ENCODE results near the gene SNAP23. TPM values are rescaled to one million over a fixed set of nuclear protein-coding genes. Genes with fewer than 3 reads are reported as not detected.

SNAP23 gene
- 10 to 100 TPM; 50.7 to 63.1 TPM for total RNA-seq

DNA sequence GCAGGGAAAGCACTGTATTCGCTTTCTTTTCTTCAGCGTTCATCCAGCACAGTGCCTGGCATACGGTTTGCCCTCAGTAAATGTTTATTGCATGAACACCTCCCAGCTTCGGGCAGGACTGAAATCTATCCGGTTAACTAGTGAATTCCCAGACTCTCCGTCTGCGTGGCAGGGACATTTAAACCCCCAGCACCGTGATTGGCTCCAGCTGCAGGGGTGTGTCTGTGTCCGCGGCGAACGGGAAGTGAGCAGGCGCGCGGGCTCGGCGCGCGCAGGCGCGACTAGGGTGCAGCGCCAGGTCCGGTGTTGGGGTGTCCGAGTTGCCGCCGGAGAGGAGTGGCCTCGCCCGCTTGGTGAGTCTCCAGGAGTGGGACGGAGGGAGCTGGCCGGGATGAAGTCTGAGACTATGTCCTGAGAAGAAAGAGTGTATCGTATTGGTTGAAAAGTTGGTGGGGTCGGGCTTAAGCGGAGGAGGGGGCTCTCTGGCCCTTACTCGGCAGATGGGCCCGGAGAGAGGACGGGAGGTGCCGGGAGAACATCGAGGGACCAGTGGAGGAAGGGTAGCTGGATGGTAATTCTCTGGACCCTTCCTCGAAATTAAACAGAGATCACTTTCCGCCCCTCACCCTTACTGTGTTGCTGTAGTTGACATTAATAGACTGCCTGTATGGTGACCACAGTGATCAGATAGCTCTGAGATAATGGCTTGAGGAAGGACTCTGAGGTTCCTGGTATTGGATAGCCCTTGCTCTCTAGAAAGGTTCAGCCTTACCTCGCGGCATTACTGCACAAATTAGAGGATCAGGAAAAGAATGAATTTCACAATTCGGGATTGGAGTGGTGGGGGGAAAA lies at the start of gene SNAP23:
SNAP23 (plus strand) TSS at position 274 of the 852 bp plus-strand sequence. CDS start 16,213 bp downstream, outside the sequence.
- ChIA-PET POLR2A (no interaction called here), CTCF (interaction anchor here (0.9 to 1.4 kb wide), 4 partner anchors 10 to 24 kb away, joined by 3 to 6 read pairs (median 4); no protein-coding TSS in a partner anchor)
- Mint-ChIP-seq H3K9me3 (no peaks in the 10 kb centered on the region), H3K36me3 (ENCODE audit: low read depth) (peaks cover 8% of the 10 kb centered on the region), H3K4me3 (peak within 1 kb of the TSS; percentile 99), H3K27ac (peak within 1 kb of the TSS; percentile 93), H3K4me1 (peaks cover 68% of the 10 kb centered on the region), H3K27me3 (no peaks in the 10 kb centered on the region)
- peak; percentile 86 for DNase-seq

DNA sequence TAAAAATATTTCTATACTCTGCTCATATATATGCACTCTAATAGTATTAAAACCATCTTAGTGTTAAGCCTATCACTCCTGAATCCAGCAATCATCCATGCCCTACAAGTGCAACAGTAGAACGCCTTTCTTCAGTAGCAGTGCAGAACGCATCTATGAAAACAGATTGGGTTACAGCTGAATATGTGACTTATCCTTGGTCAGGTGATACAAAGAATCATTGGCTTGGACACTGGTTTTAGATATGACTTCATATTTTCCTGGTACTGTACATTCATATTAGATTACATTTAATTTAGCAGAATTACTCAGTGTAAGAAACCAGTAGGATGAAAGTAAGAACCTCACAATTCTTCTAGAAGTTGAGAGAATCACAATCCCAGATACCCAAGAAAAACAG lies 47.8 kb upstream of the SNAP23 start:
- POLR2A ChIA-PET: no interaction called here
- Mint-ChIP-seq H3K4me3 (no peak overlapping the region), H3K27me3 (no peaks in the 10 kb centered on the region), H3K36me3 (ENCODE audit: low read depth) (peaks cover 30% of the 10 kb centered on the region), H3K27ac (no peak overlapping the region), H3K9me3 (no peaks in the 10 kb centered on the region), H3K4me1 (no peaks in the 10 kb centered on the region)
- no peak for DNase-seq
- CTCF ChIA-PET: no interaction called here

DNA sequence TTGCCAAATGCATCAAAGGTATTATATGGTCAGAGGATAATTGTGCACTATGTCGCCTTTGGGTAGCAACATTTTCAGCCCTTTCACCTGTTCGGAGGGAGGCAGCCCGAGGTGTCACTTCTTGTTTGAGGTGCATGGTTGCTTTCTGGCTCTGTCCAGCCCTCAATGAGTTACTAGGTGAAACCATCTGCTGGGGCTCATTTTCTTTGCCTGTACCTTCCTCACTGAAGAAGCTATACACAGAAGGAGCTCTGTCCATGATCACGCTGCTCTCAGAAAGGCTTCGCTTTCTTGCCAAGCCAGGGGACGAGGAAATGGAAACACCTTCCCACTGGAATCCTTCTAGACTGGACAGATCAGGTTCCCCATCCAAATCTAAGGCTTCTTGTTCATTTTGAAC lies 47.2 kb upstream of the SNAP23 start:
- Mint-ChIP-seq H3K36me3 (ENCODE audit: low read depth) (peaks cover 30% of the 10 kb centered on the region), H3K4me3 (no peak overlapping the region), H3K4me1 (no peaks in the 10 kb centered on the region), H3K27ac (no peak overlapping the region), H3K9me3 (no peaks in the 10 kb centered on the region), H3K27me3 (no peaks in the 10 kb centered on the region)
- ChIA-PET CTCF (no interaction called here), POLR2A (no interaction called here)
- DNase-seq: no peak

DNA sequence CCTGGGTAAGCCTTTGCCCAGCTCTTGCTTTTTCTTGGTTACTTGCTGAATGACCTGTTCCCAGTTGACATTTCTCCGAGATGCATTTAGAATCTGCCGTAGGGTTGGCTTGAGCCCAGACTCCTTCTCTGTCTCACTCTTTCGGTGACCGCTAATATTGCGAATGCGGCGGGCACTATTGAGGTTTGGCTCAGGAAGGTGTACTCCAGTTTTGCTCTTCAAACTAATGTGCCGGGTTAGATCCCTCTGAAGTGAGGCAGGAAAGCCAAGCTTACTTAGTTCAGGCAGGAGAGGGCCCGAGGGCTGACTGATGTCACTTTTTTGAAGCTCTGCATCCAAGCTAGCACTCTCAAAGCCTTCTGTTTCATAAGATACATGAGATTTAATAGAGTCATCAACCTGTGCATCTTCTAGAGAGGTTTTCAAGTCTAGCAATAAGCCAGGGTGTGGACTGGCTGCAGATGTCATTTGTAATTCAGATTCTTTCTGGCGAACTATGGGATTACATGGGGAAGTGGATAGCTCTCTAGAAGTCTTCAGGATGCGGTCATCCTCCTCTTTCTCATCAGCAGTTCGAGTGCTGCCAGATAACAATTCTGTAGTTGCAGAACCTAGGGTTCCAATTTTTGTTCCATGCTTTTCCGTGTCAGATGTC lies 45.5 kb upstream of the SNAP23 start:
- no peaks in the 10 kb centered on the region for H3K9me3 Mint-ChIP-seq
- H3K27me3 Mint-ChIP-seq: no peaks in the 10 kb centered on the region
- CTCF ChIA-PET: interaction anchor here (1.0 kb wide), 1 partner anchor 10 kb away, joined by 3 read pairs; no protein-coding TSS in a partner anchor
- no peak for DNase-seq
- H3K4me3 Mint-ChIP-seq: no peak overlapping the region
- H3K27ac Mint-ChIP-seq: no peak overlapping the region
- no peaks in the 10 kb centered on the region for H3K4me1 Mint-ChIP-seq
- H3K36me3 Mint-ChIP-seq (ENCODE audit: low read depth): peaks cover 30% of the 10 kb centered on the region
- POLR2A ChIA-PET: no interaction called here

DNA sequence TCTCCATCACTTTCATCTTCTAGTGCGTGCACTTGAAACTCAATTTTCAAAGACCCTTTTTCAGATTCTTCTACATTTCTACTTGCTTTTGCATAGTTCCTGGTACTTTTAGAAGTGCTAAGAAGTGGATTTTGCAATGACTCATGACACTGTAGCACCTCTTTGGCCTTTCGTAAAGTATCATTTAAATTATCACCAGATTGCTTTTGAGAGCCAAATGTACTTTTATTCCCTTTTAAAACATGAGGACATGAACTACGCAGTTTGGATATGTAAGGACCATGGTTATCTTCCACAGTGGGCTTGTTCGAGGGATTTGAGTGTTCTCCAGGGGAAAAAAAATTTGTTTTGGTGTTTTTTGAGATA lies 45.0 kb upstream of the SNAP23 start:
- CTCF ChIA-PET: no interaction called here
- Mint-ChIP-seq H3K27me3 (no peaks in the 10 kb centered on the region), H3K9me3 (no peaks in the 10 kb centered on the region), H3K4me1 (no peaks in the 10 kb centered on the region), H3K36me3 (ENCODE audit: low read depth) (peaks cover 26% of the 10 kb centered on the region), H3K27ac (no peak overlapping the region), H3K4me3 (no peak overlapping the region)
- POLR2A ChIA-PET: no interaction called here
- no peak for DNase-seq

DNA sequence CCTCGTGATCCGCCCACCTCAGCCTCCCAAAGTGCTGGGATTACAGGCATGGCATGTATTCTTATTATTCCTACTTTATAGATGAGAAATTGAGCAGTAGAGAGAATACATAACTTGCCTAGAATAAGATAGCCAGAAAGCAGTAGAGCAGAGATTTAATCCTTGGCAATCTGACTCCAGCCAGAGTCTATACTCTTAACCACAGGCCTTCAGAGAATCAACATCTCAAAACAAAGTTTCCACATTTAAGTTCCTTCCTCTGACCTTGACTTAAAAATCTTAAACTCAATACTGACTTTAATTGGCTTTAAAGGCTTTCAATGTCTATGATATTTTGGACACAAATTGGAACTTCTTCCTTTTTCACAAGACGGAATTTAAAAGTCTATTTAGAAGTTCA lies 41.6 kb upstream of the SNAP23 start:
- Mint-ChIP-seq H3K4me3 (no peak overlapping the region), H3K4me1 (no peaks in the 10 kb centered on the region), H3K36me3 (ENCODE audit: low read depth) (peaks cover 19% of the 10 kb centered on the region), H3K27ac (no peak overlapping the region), H3K9me3 (no peaks in the 10 kb centered on the region), H3K27me3 (no peaks in the 10 kb centered on the region)
- no peak for DNase-seq
- ChIA-PET CTCF (interaction anchor here (0.7 kb wide), 1 partner anchor 199 kb away, joined by 4 read pairs; no protein-coding TSS in a partner anchor), POLR2A (no interaction called here)

DNA sequence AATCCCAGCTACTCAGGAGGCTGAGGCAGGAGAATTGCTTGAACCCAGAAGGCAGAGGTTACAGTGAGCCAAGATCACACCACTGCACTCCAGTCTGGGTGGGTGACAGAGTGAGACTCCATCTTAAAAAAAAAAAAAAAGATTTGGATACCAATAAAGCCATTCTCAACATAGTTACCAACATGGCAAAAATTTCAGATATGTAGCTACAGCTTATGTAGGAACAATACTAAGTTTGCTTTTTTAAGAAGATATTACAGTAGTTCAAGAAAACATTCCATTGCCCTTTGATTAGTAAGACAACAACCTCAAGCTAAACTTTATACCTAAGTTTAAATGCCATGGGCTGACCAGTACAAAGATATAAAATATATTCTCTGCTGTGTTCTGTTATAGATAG lies 38.9 kb upstream of the SNAP23 start:
- Mint-ChIP-seq H3K36me3 (ENCODE audit: low read depth) (peaks cover 5% of the 10 kb centered on the region), H3K27me3 (no peaks in the 10 kb centered on the region), H3K9me3 (no peaks in the 10 kb centered on the region), H3K4me1 (peaks cover 2% of the 10 kb centered on the region), H3K27ac (no peak overlapping the region), H3K4me3 (no peak overlapping the region)
- POLR2A ChIA-PET: no interaction called here
- DNase-seq: no peak
- CTCF ChIA-PET: interaction anchor here (0.6 to 0.7 kb wide), 3 partner anchors 17 to 435 kb away, joined by 3 to 4 read pairs (median 3); no protein-coding TSS in a partner anchor

DNA sequence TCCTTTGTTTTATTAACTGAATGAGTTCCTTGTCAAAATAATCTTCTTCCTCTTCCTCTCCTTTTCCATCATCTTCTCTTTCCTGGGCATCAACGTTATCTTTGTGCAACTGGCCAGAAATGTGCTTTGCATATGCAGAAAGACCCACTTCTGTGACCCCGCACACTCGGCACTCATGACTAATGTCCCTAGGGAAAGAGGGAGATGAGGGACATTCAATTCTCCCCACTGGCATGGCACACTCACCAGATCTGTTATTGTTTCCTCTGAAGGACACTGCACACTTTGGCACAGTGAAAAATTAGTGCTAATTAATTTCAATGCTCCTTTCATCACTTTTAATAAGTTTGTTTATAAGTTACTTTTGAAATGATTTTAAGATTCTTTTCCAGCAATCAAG lies 38.5 kb upstream of the SNAP23 start:
- no peak for DNase-seq
- H3K27me3 Mint-ChIP-seq: no peaks in the 10 kb centered on the region
- no peaks in the 10 kb centered on the region for H3K9me3 Mint-ChIP-seq
- POLR2A ChIA-PET: no interaction called here
- H3K27ac Mint-ChIP-seq: no peak overlapping the region
- CTCF ChIA-PET: interaction anchor here (0.6 to 0.7 kb wide), 2 partner anchors 17 to 59 kb away, joined by 3 read pairs; no protein-coding TSS in a partner anchor
- H3K36me3 Mint-ChIP-seq (ENCODE audit: low read depth): peaks cover 2% of the 10 kb centered on the region
- H3K4me1 Mint-ChIP-seq: peaks cover 2% of the 10 kb centered on the region
- no peak overlapping the region for H3K4me3 Mint-ChIP-seq

DNA sequence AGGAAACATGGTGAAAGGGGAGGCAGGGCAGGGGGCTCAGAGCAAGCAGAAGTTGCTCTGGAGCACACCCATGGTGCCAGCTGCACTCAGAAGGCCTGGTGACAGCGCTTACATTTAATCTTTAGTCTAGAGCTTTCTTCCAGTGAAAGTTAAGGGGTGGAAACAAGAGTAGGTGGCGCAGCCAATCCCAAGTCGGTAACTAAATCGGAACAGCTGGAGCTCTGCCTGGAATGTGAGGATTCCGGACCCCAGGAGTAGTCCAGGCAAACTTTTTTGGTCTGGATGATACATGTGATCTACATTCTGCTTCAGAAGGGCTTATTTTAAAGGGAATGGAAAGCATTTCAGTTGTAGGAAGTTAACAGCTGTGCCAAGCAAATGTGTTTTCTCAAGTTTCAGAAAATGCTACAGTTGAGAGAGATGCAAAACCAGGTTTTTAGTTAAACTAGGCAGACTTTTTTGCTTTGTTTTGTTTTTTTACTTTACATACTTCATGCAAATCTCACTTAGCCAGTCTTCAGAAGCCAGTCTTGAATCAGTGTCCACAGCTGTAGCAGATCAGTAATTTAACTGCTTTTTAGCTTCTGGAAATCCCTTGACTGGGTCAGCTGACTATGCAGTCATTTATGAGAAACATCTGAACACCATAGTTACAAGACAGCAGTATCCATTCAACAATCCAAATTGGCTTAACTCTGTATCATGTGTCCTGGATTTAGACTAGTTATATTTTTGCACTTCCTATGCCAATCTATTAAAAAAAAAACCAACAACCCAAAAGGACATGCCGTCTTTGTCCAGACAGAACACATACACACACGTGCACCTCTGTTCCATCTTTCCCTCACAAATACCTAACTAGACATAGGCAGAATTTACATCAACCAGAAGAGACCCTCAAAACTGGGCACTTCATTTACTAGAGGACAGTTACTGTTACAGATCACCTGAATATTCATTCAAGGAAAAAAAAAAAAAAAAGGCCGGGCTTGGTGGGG lies 37.7 kb upstream of the SNAP23 start:
- Mint-ChIP-seq H3K4me3 (no peak overlapping the region), H3K36me3 (ENCODE audit: low read depth) (peaks cover 2% of the 10 kb centered on the region), H3K27me3 (no peaks in the 10 kb centered on the region), H3K27ac (no peak overlapping the region), H3K9me3 (no peaks in the 10 kb centered on the region), H3K4me1 (peaks cover 2% of the 10 kb centered on the region)
- CTCF ChIA-PET: interaction anchor here (0.5 to 0.7 kb wide), 2 partner anchors 196 to 275 kb away, joined by 3 read pairs; no protein-coding TSS in a partner anchor
- POLR2A ChIA-PET: interaction anchor here (0.6 kb wide), 1 partner anchor 100 kb away, joined by 5 read pairs; no protein-coding TSS in a partner anchor
- no peak for DNase-seq

DNA sequence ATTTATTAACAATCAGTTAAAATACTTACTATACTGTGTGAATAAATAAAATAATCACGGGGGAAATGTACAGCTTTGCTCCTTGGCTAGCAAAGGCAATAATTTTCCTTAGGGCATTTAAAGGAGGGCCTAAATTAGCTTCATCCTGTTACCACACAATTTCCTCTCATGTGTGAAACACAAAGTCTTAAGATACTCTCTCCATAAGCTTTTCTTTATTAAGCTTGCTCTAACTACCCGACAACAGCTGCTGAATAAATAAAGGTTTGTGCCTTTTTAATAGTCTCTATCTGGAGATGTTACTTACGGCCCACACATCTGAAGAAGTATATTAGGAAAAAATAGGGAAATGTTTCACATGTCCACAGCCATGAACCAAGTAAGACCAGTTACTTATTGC lies 34.2 kb upstream of the SNAP23 start:
- no peaks in the 10 kb centered on the region for H3K9me3 Mint-ChIP-seq
- no peak for DNase-seq
- no peaks in the 10 kb centered on the region for H3K27me3 Mint-ChIP-seq
- H3K4me3 Mint-ChIP-seq: no peak overlapping the region
- H3K4me1 Mint-ChIP-seq: peaks cover 2% of the 10 kb centered on the region
- H3K36me3 Mint-ChIP-seq (ENCODE audit: low read depth): peaks cover 3% of the 10 kb centered on the region
- H3K27ac Mint-ChIP-seq: no peak overlapping the region
- CTCF ChIA-PET: interaction anchor here (0.8 kb wide), 1 partner anchor 10 kb away, joined by 3 read pairs; no protein-coding TSS in a partner anchor
- POLR2A ChIA-PET: no interaction called here

DNA sequence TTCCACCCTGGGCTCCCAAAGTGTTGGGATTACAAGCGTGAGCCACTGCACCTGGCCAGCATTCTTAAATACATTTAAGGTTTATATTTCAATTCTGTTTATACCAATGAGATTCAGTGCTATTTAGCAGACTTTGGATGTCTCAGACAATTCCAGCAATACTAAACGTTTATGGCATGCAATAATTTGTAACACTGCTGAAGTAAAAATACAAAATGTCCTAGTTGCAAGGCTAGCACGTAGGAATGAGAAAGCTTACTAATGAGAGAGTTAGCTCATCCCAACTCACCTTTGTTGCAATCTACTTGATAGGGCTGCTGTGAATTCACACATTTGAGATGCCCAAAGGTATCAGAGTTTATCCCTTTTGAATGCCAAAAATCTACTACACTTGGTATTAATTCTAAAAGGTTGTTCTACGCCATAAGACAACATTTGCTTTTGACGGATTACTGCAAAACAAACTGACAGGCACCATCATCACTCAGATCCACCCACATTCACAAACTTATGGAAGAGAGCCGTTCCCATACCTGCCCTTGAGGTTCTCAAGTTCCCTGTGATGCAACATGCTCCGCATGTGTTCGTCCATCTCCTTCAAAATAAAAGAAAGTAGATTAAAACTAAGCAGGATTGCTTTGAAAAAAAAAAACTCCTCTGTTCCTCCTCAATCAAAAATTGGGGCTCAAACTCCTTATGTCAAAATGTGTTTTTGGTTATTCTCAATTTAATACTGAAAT lies 29.7 kb upstream of the SNAP23 start:
- Mint-ChIP-seq H3K4me3 (no peak overlapping the region), H3K9me3 (no peaks in the 10 kb centered on the region), H3K27ac (no peak overlapping the region), H3K36me3 (ENCODE audit: low read depth) (peaks cover 9% of the 10 kb centered on the region), H3K4me1 (peaks cover 2% of the 10 kb centered on the region), H3K27me3 (no peaks in the 10 kb centered on the region)
- ChIA-PET POLR2A (no interaction called here), CTCF (no interaction called here)
- no peak for DNase-seq

DNA sequence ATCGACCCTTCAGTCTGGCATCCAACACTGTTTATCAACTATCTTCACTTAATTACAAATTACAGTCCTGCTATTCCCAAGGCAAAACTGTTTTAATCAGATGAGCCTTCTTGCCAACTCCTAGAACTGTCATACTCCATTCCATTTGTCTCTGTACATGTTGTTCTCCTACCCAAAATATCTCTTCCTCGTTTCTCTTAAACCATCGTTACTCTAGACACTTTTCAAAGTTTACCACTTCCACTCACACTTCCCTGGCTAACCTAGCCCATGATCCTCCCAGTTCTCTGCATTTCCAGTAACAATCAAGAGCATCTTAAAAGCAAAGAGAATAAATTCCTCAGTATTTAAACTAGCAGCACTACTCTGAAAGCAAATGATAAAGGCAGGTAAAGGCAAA lies 24.4 kb upstream of the SNAP23 start:
- H3K4me3 Mint-ChIP-seq: no peak overlapping the region
- H3K9me3 Mint-ChIP-seq: no peaks in the 10 kb centered on the region
- no peak for DNase-seq
- H3K4me1 Mint-ChIP-seq: peaks cover 8% of the 10 kb centered on the region
- no peaks in the 10 kb centered on the region for H3K27me3 Mint-ChIP-seq
- H3K36me3 Mint-ChIP-seq (ENCODE audit: low read depth): peaks cover 11% of the 10 kb centered on the region
- no peak overlapping the region for H3K27ac Mint-ChIP-seq
- POLR2A ChIA-PET: no interaction called here
- CTCF ChIA-PET: interaction anchor here (0.6 to 1.2 kb wide), 3 partner anchors 10 to 712 kb away, joined by 3 to 4 read pairs (median 3); no protein-coding TSS in a partner anchor
